Measurements from ENCODE around the gene CDH23.

The CDH23 gene

DNA sequence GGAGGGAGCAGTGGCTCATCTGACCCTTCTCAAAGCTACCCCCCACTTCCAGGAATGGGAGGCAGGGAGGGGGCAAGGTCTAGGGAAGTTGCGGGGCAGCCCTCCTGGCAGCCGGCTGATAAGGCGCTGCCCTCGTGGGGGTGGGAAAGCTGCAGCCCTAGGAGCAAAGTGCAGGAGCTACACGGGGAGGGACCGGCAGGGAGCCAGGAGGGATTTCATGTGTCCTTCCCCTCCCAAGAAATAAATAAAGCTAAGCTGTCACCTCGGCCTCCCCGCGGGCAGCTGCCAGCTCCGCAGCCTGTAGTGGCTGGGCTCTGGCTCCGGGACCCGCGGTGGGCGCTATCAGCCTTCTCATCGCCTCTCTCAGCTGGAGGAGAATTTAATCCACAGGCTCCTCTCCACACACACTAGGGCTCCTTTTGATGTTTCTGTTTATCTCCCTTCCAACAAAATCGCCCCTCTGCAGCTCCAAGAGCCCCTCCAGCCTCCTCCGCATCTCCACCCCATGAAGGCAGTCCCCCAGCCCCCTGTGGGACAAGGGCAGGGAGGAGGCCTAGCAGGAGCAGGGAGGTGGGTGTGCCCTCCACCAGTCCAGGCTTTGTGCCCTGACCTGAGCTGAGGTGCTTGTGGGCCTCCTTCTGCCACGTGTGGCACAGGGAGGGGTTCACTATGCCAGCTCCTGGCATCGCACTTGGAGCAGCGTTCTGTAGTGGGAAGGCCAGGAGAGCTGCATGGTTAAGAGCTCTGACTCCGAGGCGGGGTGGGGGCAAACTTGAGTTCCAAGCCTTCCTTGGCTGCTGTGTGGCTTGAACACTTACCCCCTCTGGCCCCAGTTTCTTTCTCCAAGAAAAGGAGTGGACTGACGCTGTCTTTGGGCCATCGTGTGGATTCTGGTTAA lies 242.4 kb downstream of the CDH23 start:
- Histone ChIP-seq H3K4me3 (replicated peaks; ENCODE audit: low read depth, low read length) (no peak overlapping the region), H3K36me3 (ENCODE audit: control insufficient read depth, insufficient read depth, low read length) (no peaks in the 10 kb centered on the region), H3K27me3 (replicated peaks; ENCODE audit: control insufficient read depth, insufficient read depth, low read length) (no peaks in the 10 kb centered on the region)
- TF ChIP-seq, protein P1, sequence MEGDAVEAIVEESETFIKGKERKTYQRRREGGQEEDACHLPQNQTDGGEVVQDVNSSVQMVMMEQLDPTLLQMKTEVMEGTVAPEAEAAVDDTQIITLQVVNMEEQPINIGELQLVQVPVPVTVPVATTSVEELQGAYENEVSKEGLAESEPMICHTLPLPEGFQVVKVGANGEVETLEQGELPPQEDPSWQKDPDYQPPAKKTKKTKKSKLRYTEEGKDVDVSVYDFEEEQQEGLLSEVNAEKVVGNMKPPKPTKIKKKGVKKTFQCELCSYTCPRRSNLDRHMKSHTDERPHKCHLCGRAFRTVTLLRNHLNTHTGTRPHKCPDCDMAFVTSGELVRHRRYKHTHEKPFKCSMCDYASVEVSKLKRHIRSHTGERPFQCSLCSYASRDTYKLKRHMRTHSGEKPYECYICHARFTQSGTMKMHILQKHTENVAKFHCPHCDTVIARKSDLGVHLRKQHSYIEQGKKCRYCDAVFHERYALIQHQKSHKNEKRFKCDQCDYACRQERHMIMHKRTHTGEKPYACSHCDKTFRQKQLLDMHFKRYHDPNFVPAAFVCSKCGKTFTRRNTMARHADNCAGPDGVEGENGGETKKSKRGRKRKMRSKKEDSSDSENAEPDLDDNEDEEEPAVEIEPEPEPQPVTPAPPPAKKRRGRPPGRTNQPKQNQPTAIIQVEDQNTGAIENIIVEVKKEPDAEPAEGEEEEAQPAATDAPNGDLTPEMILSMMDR (IDR thresholded peaks at IDR 0.05; ENCODE audit: insufficient read depth, low read length, poor library complexity, severe bottlenecking), result no peak
- DNase-seq (ENCODE audit: extremely low read depth, insufficient read length), result no peak

DNA sequence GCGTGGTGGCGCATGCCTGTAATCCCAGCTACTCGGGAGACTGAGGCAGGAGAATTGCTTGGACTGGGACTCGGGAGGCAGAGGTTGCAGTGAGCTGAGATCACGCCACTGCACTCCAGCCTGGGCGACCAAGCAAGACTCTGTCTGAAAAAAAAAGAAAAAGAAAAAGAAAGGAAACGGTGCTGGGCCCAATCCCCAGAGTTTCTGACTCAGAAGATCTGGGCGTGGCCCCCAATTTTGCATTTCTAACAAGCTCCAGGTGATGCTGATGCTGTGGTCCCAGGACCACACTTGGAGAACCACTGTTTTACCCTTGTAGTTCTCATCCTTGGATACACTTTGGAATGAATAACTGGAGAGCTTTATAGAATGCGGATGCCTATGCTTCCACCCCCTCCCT lies 243.9 kb downstream of the CDH23 start:
- no peak overlapping the region for H3K4me3 ChIP-seq (replicated peaks; ENCODE audit: low read depth, low read length)
- TF ChIP-seq, protein P1 (IDR thresholded peaks at IDR 0.05; ENCODE audit: insufficient read depth, low read length, poor library complexity, severe bottlenecking), result no peak
- no peak for DNase-seq (ENCODE audit: extremely low read depth, insufficient read length)
- no peaks in the 10 kb centered on the region for H3K36me3 ChIP-seq (ENCODE audit: control insufficient read depth, insufficient read depth, low read length)
- H3K27me3 ChIP-seq (replicated peaks; ENCODE audit: control insufficient read depth, insufficient read depth, low read length), result no peaks in the 10 kb centered on the region

DNA sequence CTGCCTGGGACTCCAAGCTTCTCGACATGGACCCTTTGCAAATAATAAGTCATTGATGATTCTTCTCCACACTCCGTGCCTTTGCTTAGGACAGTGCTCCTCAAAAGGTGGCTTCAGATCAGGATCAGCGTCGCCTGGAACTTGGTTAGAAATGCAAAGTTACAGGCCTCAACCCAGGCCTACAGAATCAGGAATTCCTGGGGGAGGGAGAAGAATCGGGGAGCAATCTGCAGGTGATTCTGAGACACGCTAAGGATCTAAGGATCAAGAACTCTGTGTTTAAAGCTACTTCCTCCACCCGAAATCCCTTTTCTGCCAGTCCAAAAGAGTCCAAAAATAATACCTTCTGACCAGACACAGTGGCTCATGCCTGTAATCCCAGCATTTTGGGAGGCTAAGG lies 244.7 kb downstream of the CDH23 start:
- no peak overlapping the region for H3K4me3 ChIP-seq (replicated peaks; ENCODE audit: low read depth, low read length)
- DNase-seq (ENCODE audit: extremely low read depth, insufficient read length), result no peak
- no peaks in the 10 kb centered on the region for H3K27me3 ChIP-seq (replicated peaks; ENCODE audit: control insufficient read depth, insufficient read depth, low read length)
- TF ChIP-seq, protein P1 (IDR thresholded peaks at IDR 0.05; ENCODE audit: insufficient read depth, low read length, poor library complexity, severe bottlenecking), result no peak
- no peaks in the 10 kb centered on the region for H3K36me3 ChIP-seq (ENCODE audit: control insufficient read depth, insufficient read depth, low read length)

DNA sequence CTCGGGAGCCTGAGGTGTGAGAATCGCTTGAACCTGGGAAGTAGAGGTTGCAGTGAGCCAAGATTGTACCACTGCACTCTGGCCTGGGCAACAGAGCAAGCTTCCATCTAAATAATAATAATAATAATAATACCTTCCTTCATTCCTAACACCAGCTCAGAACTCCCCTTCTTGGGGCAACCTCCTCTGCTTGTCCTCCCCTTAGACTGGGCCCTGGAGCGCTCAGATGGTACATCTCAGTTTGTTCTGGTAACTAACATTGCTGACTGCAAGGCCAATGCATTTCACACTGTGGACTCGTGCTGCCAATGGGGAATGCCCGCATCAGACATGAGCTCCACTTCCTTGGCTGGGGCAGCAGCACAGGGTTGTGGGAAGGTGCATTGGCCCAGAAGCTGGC lies 245.3 kb downstream of the CDH23 start:
- DNase-seq (ENCODE audit: extremely low read depth, insufficient read length), result no peak
- H3K36me3 ChIP-seq (ENCODE audit: control insufficient read depth, insufficient read depth, low read length), result no peaks in the 10 kb centered on the region
- TF ChIP-seq, protein P1 (IDR thresholded peaks at IDR 0.05; ENCODE audit: insufficient read depth, low read length, poor library complexity, severe bottlenecking), result no peak
- H3K4me3 ChIP-seq (replicated peaks; ENCODE audit: low read depth, low read length), result no peak overlapping the region
- no peaks in the 10 kb centered on the region for H3K27me3 ChIP-seq (replicated peaks; ENCODE audit: control insufficient read depth, insufficient read depth, low read length)

DNA sequence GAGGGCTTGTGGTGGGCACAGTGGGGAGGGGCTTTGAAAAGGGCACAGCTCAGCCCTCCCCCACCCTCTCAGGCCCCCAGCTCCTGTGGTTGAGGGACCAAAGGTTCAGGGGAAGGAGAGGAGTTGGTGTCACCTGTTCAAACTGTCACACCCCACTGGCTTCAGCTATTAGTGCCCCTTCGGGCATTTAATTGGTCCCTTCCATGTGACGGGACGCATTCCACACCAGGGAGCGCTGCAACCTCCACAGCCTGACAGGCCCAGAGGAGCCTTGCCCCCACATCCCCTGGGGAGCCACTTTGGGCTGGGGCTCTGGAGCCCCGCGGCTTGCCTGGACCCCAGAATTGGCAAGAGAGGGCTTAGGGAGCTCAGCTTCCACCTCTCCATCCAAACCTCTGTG lies 247.2 kb downstream of the CDH23 start:
- TF ChIP-seq, protein P1 (IDR thresholded peaks at IDR 0.05; ENCODE audit: insufficient read depth, low read length, poor library complexity, severe bottlenecking), result peak; percentile 25
- H3K36me3 ChIP-seq (ENCODE audit: control insufficient read depth, insufficient read depth, low read length), result no peaks in the 10 kb centered on the region
- H3K4me3 ChIP-seq (replicated peaks; ENCODE audit: low read depth, low read length), result no peak overlapping the region
- no peaks in the 10 kb centered on the region for H3K27me3 ChIP-seq (replicated peaks; ENCODE audit: control insufficient read depth, insufficient read depth, low read length)
- DNase-seq (ENCODE audit: extremely low read depth, insufficient read length), result peak; percentile 35
